H1 (cell line): ENCODE measurements around the gene LIN37. TPM values are rescaled to one million over a fixed set of nuclear protein-coding genes. Genes with fewer than 3 reads are reported as not detected.

Experiments used
- CTCF ChIA-PET: fragments of 300-600 bp; sonication (Branson Sonifier 250); formaldehyde crosslinking; loops from one replicate; lab custom pipeline; 2021; ENCODE audit not compliant: partially characterized antibody; lab: Charles Lee
- POLR2A ChIA-PET: fragments of 300-600 bp; sonication (Branson Sonifier 250); formaldehyde crosslinking; loops from one replicate; lab custom pipeline; 2021; ENCODE audit warnings: inconsistent platforms; ENCODE audit not compliant: partially characterized antibody; lab: Charles Lee
- DNase-seq, 2 experiments: peaks; one replicate each; pipeline versions ENCODE4 v3.0.0 to v3.0.0-alpha.2; 2010 to 2022; ENCODE audit warnings: low spot score in 2 of 2, low read depth in 1 of 2, mixed read lengths in 1 of 2
- FAIRE-seq: peaks from 2 replicates; lab custom pipeline; 2011; peaks lifted over from hg19 to GRCh38; lab: Jason Lieb, UNC
- H2AFZ ChIP-seq: 2 replicates; pipeline ENCODE4 v1.8.1; 2012; ENCODE audit warnings: low read length, inconsistent platforms
- H2AK5ac ChIP-seq: 2 replicates; pipeline ENCODE4 v1.6.1; 2013; ENCODE audit warnings: low read depth, low read length
- H2BK120ac ChIP-seq: replicated peaks from 2 replicates; pipeline ENCODE3; 2013; ENCODE audit warnings: low read depth, low read length, inconsistent platforms
- H2BK12ac ChIP-seq: 2 replicates; pipeline ENCODE4 v1.6.1; 2013; ENCODE audit warnings: low read depth, low read length
- H2BK15ac ChIP-seq: 2 replicates; pipeline ENCODE4 v1.6.1; 2013; ENCODE audit warnings: low read length
- H2BK20ac ChIP-seq: 2 replicates; pipeline ENCODE4 v1.6.1; 2013; ENCODE audit warnings: low read length
- H2BK5ac ChIP-seq: 2 replicates; pipeline ENCODE4 v1.6.1; 2013; ENCODE audit warnings: low read depth, low read length
- H3K14ac ChIP-seq: 2 replicates; pipeline ENCODE4 v1.6.1; 2013; ENCODE audit warnings: inconsistent platforms; ENCODE audit not compliant: insufficient read length
- H3K18ac ChIP-seq: 2 replicates; pipeline ENCODE4 v1.6.1; 2013; ENCODE audit warnings: low read length; ENCODE audit errors: extremely low read depth
- H3K23ac ChIP-seq: 2 replicates; pipeline ENCODE4 v1.6.1; 2013; ENCODE audit warnings: inconsistent platforms; ENCODE audit not compliant: insufficient read length
- H3K23me2 ChIP-seq: 2 replicates; pipeline ENCODE4 v1.6.1; 2013; ENCODE audit warnings: low read depth, low read length
- H3K27ac ChIP-seq: 2 replicates; pipeline ENCODE4 v1.6.1; 2011; ENCODE audit warnings: low read depth, low read length, inconsistent platforms
- H3K27me3 ChIP-seq, 4 experiments: replicated peaks in 1 of 4; 1 replicate in 1 of 4; 2 replicates in 3 of 4; pipeline versions ENCODE4 v1.6.1 to v1.8.1; 2011 to 2013; ENCODE audit warnings: low read length in 3 of 4, mild to moderate bottlenecking in 3 of 4, inconsistent platforms in 2 of 4, mixed read lengths in 2 of 4, moderate library complexity in 1 of 4; ENCODE audit not compliant: control insufficient read depth in 3 of 4, insufficient read depth in 3 of 4; ENCODE audit errors: extremely low read depth in 1 of 4
- H3K36me3 ChIP-seq, 4 experiments: 2 replicates each; pipeline versions ENCODE4 v1.6.1 to v1.8.1; 2011 to 2013; ENCODE audit warnings: mild to moderate bottlenecking in 4 of 4, low read length in 3 of 4, moderate library complexity in 2 of 4, control low read depth in 1 of 4, inconsistent platforms in 1 of 4; ENCODE audit not compliant: insufficient read depth in 4 of 4, control insufficient read depth in 2 of 4
- H3K4ac ChIP-seq: replicated peaks from 2 replicates; pipeline ENCODE3; 2013; ENCODE audit warnings: low read length, low read depth, mixed read lengths, inconsistent platforms; ENCODE audit not compliant: insufficient read length
- H3K4me1 ChIP-seq, 4 experiments: replicated peaks in 1 of 4; 1 replicate in 1 of 4; 2 replicates in 3 of 4; pipeline versions ENCODE4 v1.6.1 to v1.8.1; 2011 to 2013; ENCODE audit warnings: low read length in 3 of 4, inconsistent platforms in 2 of 4, mixed read lengths in 1 of 4; ENCODE audit not compliant: insufficient read depth in 4 of 4, control insufficient read depth in 3 of 4
- H3K4me2 ChIP-seq, 2 experiments: 2 replicates each; pipeline versions ENCODE4 v1.6.1 to v1.8.1; 2011 to 2013; ENCODE audit warnings: low read depth in 2 of 2, low read length in 2 of 2, control low read depth in 1 of 2, inconsistent platforms in 1 of 2, mild to moderate bottlenecking in 1 of 2; ENCODE audit not compliant: insufficient read depth in 1 of 2
- H3K4me3 ChIP-seq, 4 experiments: fragments of 200-600, 300-600 bp in 1 of 4; sonication (generic), shearing (Covaris generic), sonication (Bioruptor Twin) in 1 of 4; 2 replicates each; pipeline versions ENCODE4 v1.5.1 to v1.8.1; 2011 to 2016; ENCODE audit warnings: low read length in 4 of 4, low read depth in 3 of 4, control low read depth in 2 of 4, inconsistent platforms in 2 of 4, mild to moderate bottlenecking in 2 of 4, mixed read lengths in 1 of 4, moderate library complexity in 1 of 4; ENCODE audit not compliant: insufficient read depth in 2 of 4; ENCODE audit errors: extremely low read depth in 1 of 4
- H3K56ac ChIP-seq: replicated peaks from 2 replicates; pipeline ENCODE3; 2013; ENCODE audit warnings: low read depth, mild to moderate bottlenecking, mixed read lengths, low read length, inconsistent platforms; ENCODE audit not compliant: insufficient read length
- H3K79me1 ChIP-seq: 2 replicates; pipeline ENCODE4 v1.6.1; 2013; ENCODE audit warnings: low read depth, low read length, control low read depth
- H3K79me2 ChIP-seq, 2 experiments: 2 replicates each; pipeline versions ENCODE4 v1.6.1 to v1.8.1; 2012 to 2013; ENCODE audit warnings: low read length in 2 of 2, mild to moderate bottlenecking in 2 of 2, inconsistent platforms in 1 of 2; ENCODE audit not compliant: insufficient read depth in 2 of 2, control insufficient read depth in 1 of 2
- H3K9ac ChIP-seq, 4 experiments: replicated peaks in 1 of 4; 1 replicate in 1 of 4; 2 replicates in 3 of 4; pipeline versions ENCODE4 v1.6.1 to v1.8.1; 2011 to 2013; ENCODE audit warnings: low read depth in 3 of 4, low read length in 3 of 4, control low read depth in 2 of 4, mild to moderate bottlenecking in 2 of 4, moderate library complexity in 2 of 4, inconsistent platforms in 1 of 4; ENCODE audit errors: extremely low read depth in 1 of 4
- H3K9me3 ChIP-seq, 2 experiments: 2 replicates each; pipeline versions ENCODE4 v1.6.1 to v1.8.1; 2012 to 2013; ENCODE audit warnings: mild to moderate bottlenecking in 2 of 2, moderate library complexity in 2 of 2, control low read depth in 1 of 2, inconsistent platforms in 1 of 2, low read depth in 1 of 2, low read length in 1 of 2, mixed read lengths in 1 of 2; ENCODE audit not compliant: insufficient read depth in 2 of 2
- H4K20me1 ChIP-seq, 2 experiments: replicated peaks in 1 of 2; 2 replicates each; pipeline versions ENCODE3 to v1.8.1; 2011 to 2013; ENCODE audit warnings: inconsistent platforms in 2 of 2, low read length in 2 of 2, mild to moderate bottlenecking in 1 of 2; ENCODE audit not compliant: insufficient read depth in 2 of 2, control insufficient read depth in 1 of 2
- H4K5ac ChIP-seq: 2 replicates; pipeline ENCODE4 v1.6.1; 2013; ENCODE audit warnings: low read length, low read depth, mixed read lengths, inconsistent platforms; ENCODE audit not compliant: insufficient read length
- H4K8ac ChIP-seq: 2 replicates; pipeline ENCODE4 v1.8.0; 2013; ENCODE audit warnings: mild to moderate bottlenecking, moderate library complexity, low read length, inconsistent platforms; ENCODE audit not compliant: insufficient read depth; ENCODE audit errors: extremely low read depth
- H4K91ac ChIP-seq: replicated peaks from 2 replicates; pipeline ENCODE3; 2013; ENCODE audit warnings: low read length, mixed read lengths, inconsistent platforms; ENCODE audit not compliant: insufficient read length
- ATF2 ChIP-seq: IDR thresholded peaks from 2 replicates; pipeline ENCODE4 v1.6.1; 2012; ENCODE audit warnings: low read length, inconsistent platforms
- BACH1 ChIP-seq: IDR thresholded peaks from 2 replicates; pipeline ENCODE4 v1.6.1; 2012; ENCODE audit warnings: low read length, improper control_type of control experiment
- JUND ChIP-seq: IDR thresholded peaks from 2 replicates; pipeline ENCODE4 v1.6.1; 2011; ENCODE audit warnings: mild to moderate bottlenecking, improper control_type of control experiment, low read length
- MAX ChIP-seq: IDR thresholded peaks from 2 replicates; pipeline ENCODE4 v1.6.1; 2012; ENCODE audit warnings: inconsistent platforms
- RAD21 ChIP-seq, 2 experiments: IDR thresholded peaks in 1 of 2; conservative IDR thresholded peaks in 1 of 2; 2 replicates each; pipeline ENCODE4 v1.6.1; 2011; ENCODE audit warnings: low read depth in 2 of 2, low read length in 2 of 2, improper control_type of control experiment in 1 of 2, inconsistent platforms in 1 of 2, mild to moderate bottlenecking in 1 of 2, moderate library complexity in 1 of 2
- RFX5 ChIP-seq: IDR thresholded peaks from 2 replicates; pipeline ENCODE4 v1.6.1; 2011; ENCODE audit warnings: low read depth, low read length, improper control_type of control experiment, borderline replicate concordance
- RNF2 ChIP-seq: fragments of 200-900, 300-1000 bp; sonication (generic); IDR thresholded peaks from 2 replicates; pipeline ENCODE4 v1.7.1; 2016; ENCODE audit warnings: borderline replicate concordance, low read depth, mild to moderate bottlenecking, antibody characterized with exemption, low read length; ENCODE audit not compliant: poor library complexity, severe bottlenecking; ENCODE audit errors: missing control alignments
- SRF ChIP-seq: IDR thresholded peaks from 2 replicates; pipeline ENCODE4 v1.6.1; 2011; ENCODE audit warnings: mild to moderate bottlenecking, low read depth, low read length, moderate library complexity
- TEAD4 ChIP-seq: IDR thresholded peaks from 2 replicates; pipeline ENCODE4 v1.6.1; 2012; ENCODE audit warnings: low read depth, low read length, inconsistent platforms, mixed read lengths
- WGBS, 2 experiments: shearing (Covaris generic) in 1 of 2; methylation state at CpG; one replicate each; pipeline versions ENCODE4 v1.1.6 to v1.1.7; 2013 to 2015; ENCODE audit warnings: low lambda C conversion rate in 2 of 2, mixed read lengths in 2 of 2, inconsistent platforms in 1 of 2, low coverage in 1 of 2, missing lambda C conversion rate in 1 of 2; ENCODE audit not compliant: insufficient replicate concordance in 2 of 2, insufficient coverage in 1 of 2, insufficient read length in 1 of 2; ENCODE audit errors: extremely low coverage in 1 of 2, missing lambda C conversion rate in 1 of 2; 5-methylcytosine and 5-hydroxymethylcytosine counted together
- polyA plus RNA-seq, 7 experiments: library from polyadenylated mRNA; depleted of rRNA in 3 of 7; stranded (reverse) in 5 of 7; unstranded in 2 of 7; fragments of >200 nt in 5 of 7; fragments of 200-250 nt in 2 of 7; gene quantifications; 1 replicate in 5 of 7; 2 replicates in 1 of 7; 4 replicates in 1 of 7; pipeline versions ENCODE4 v1.2.1 to v1.2.3, GENCODE V29; 2011 to 2013; ENCODE audit warnings: missing spikeins in 2 of 7, mixed read lengths in 2 of 7
- total RNA-seq: library from RNA; stranded (reverse); fragmentation: NEBNext Ultra II Directional; extraction: Animal tissue kit (Norgen Biotek cat#: 25700); gene quantifications from 2 replicates; pipeline ENCODE4 v1.2.1, GENCODE V29; 2021

The LIN37 gene
- total and polyA plus RNA-seq, 2 of the 8 experiments (the other 6 are each of a cell fraction or from before 2014, with no cell fraction given): 3.8 to 9.8 TPM

- Histone ChIP-seq H3K14ac (no peak overlapping the region), H2BK15ac (no peak overlapping the region), H3K9me3 (no peaks in the 10 kb centered on the region), H4K20me1 (no peaks in the 10 kb centered on the region), H3K56ac (no peak overlapping the region), H3K4me1 (peaks cover 0 to 18% (median 10%) of the 10 kb centered on the region in 4 experiments; a peak in 5 of 7 replicates), H2AK5ac (no peak overlapping the region), H3K79me2 (peaks cover 0 to 1% of the 10 kb centered on the region in 2 experiments; a peak in 1 of 4 replicates), H3K36me3 (no peaks in the 10 kb centered on the region), H3K4ac (no peak overlapping the region), H2BK20ac (no peak overlapping the region), H2BK5ac (no peak overlapping the region), H3K23me2 (peaks cover 17% of the 10 kb centered on the region; the same call in 1 of the 2 replicates), H3K27me3 (peaks cover 0 to 17% (median 11%) of the 10 kb centered on the region in 4 experiments; a peak in 5 of 7 replicates), H3K23ac (no peak overlapping the region), H2AFZ (no peak overlapping the region), H2BK12ac (no peak overlapping the region), H3K27ac (no peak overlapping the region), H4K8ac (no peak overlapping the region), H3K9ac (no peak overlapping the region), H3K79me1 (peaks cover under 1% of the 10 kb centered on the region; the same call in 1 of the 2 replicates), H3K18ac (no peak overlapping the region), H4K91ac (no peak overlapping the region), H3K4me3 (no peak overlapping the region), H4K5ac (no peak overlapping the region), H3K4me2 (no peak overlapping the region), H2BK120ac (no peak overlapping the region)
- FAIRE-seq: no peak
- WGBS, 2 experiments: 87% methylated on average over 20 of the region's 20 CpGs; no CpG with 5 or more reads in 1 of the 2 experiments
- ChIA-PET POLR2A (interaction anchor here (1.0 to 1.4 kb wide), 2 partner anchors 9 to 13 kb away, joined by 3 read pairs; no protein-coding TSS in a partner anchor), CTCF (interaction anchor here (0.6 to 1.3 kb wide), 2 partner anchors 13 to 245 kb away, joined by 3 to 4 read pairs; no protein-coding TSS in a partner anchor)
- DNase-seq: no peak
- TF ChIP-seq RNF2: no peak
- no peak for TF ChIP-seq JUND
- TF ChIP-seq MAX: no peak
- no peak for TF ChIP-seq TEAD4
- no peak for TF ChIP-seq ATF2
- no peak for TF ChIP-seq RFX5
- TF ChIP-seq BACH1: no peak
- TF ChIP-seq RAD21 (IDR thresholded peaks at IDR 0.05 in 1 of 2, conservative IDR thresholded peaks at IDR 0.05 in 1 of 2; ENCODE audit: low read depth in 2 of 2, low read length in 2 of 2): no peak
- TF ChIP-seq SRF: no peak
Measured at GRCh38 chr19:35753634-35754369, 5.4 kb downstream of the LIN37 start.
